A673 (cell line): ENCODE data around the gene NLRP5. TPM values are rescaled to one million over a fixed set of nuclear protein-coding genes. Genes with fewer than 3 reads are reported as not detected.

Source experiments
- BruUV-seq: library from RNA; stranded (reverse); fragments of 400-500 nt; replicated peaks from 2 replicates; lab custom pipeline; 2021; lab: Mats Ljungman, UMichigan
- CTCF ChIA-PET: fragments of 300-600 bp; sonication (Branson Sonifier 250); formaldehyde crosslinking; loops from one replicate; lab custom pipeline; 2022; ENCODE audit warnings: antibody characterized with exemption; lab: Charles Lee
- POLR2A ChIA-PET: fragments of 300-600 bp; sonication (Branson Sonifier 250); formaldehyde crosslinking; loops from one replicate; lab custom pipeline; 2022; ENCODE audit warnings: antibody characterized with exemption; ENCODE audit not compliant: low non-redundant PET; lab: Charles Lee
- DNase-seq: peaks from one replicate; pipeline ENCODE4 v3.0.0-alpha.2; 2015; ENCODE audit warnings: low spot score
- H3K27ac ChIP-seq: fragments of 200-600 bp; sonication (generic); 2 replicates; pipeline ENCODE4 v1.5.1; 2016; ENCODE audit warnings: mixed run types, low read depth, mild to moderate bottlenecking, mixed read lengths, antibody characterized with exemption, low read length; ENCODE audit not compliant: poor library complexity, severe bottlenecking
- H3K27me3 ChIP-seq: fragments of 200-600 bp; sonication (generic); replicated peaks from 2 replicates; pipeline ENCODE4 v1.6.1; 2017; ENCODE audit warnings: mixed run types, low read depth, mild to moderate bottlenecking, mixed read lengths, antibody characterized with exemption, low read length; ENCODE audit not compliant: insufficient read depth, poor library complexity
- H3K36me3 ChIP-seq: fragments of 200-600 bp; sonication (generic); 2 replicates; pipeline ENCODE4 v1.6.1; 2016; ENCODE audit warnings: mixed run types, mild to moderate bottlenecking, mixed read lengths, antibody characterized with exemption, low read length; ENCODE audit not compliant: insufficient read depth, poor library complexity, severe bottlenecking
- H3K4me1 ChIP-seq: fragments of 200-600 bp; sonication (generic); 2 replicates; pipeline ENCODE4 v1.6.1; 2017; ENCODE audit warnings: mixed run types, mild to moderate bottlenecking, mixed read lengths, antibody characterized with exemption, low read length; ENCODE audit not compliant: insufficient read depth, poor library complexity, severe bottlenecking
- H3K4me3 ChIP-seq: fragments of 200-600 bp; sonication (generic); 2 replicates; pipeline ENCODE4 v1.5.1; 2016; ENCODE audit warnings: low read depth, mixed run types, mild to moderate bottlenecking, mixed read lengths, low read length; ENCODE audit not compliant: poor library complexity, severe bottlenecking
- H3K9me3 ChIP-seq: fragments of 200-600 bp; sonication (generic); 2 replicates; pipeline ENCODE4 v1.6.1; 2016; ENCODE audit warnings: mixed run types, low read depth, mild to moderate bottlenecking, mixed read lengths, antibody characterized with exemption, low read length; ENCODE audit not compliant: poor library complexity, severe bottlenecking
- CTCF ChIP-seq: fragments of 300-800, 200-600 bp; sonication (generic); conservative IDR thresholded peaks from 2 replicates; pipeline ENCODE4 v1.5.1; 2017; ENCODE audit warnings: low read depth, mild to moderate bottlenecking, antibody characterized with exemption, low read length, moderate library complexity, mixed read lengths
- EZH2 ChIP-seq: fragments of 200-600 bp; sonication (generic); IDR thresholded peaks from 2 replicates; pipeline ENCODE4 v1.6.1; 2017; ENCODE audit warnings: borderline replicate concordance, low read depth, mild to moderate bottlenecking, mixed read lengths, antibody characterized with exemption, low read length; ENCODE audit not compliant: poor library complexity, severe bottlenecking
- intact Hi-C: fragments of 100-400 bp; cut with micrococcal nuclease; formaldehyde crosslinking; loops from one replicate; pipeline ENCODE4 v1.10.0; 2022; ENCODE audit not compliant: unreplicated experiment
- total RNA-seq: library from RNA; stranded (reverse); gene quantifications from 2 replicates; pipeline ENCODE4 v1.2.3, GENCODE V29; 2021

NLRP5 gene
- total RNA-seq, 1 experiment from 2014 or later = not detected

- H3K4me1 ChIP-seq = peaks cover 10% of the 10 kb centered on the region
- H3K27ac ChIP-seq = peak overlapping the region; percentile 37
- no peak for TF ChIP-seq EZH2
- TF ChIP-seq CTCF = no peak
- DNase-seq = peak; percentile 52
- no peaks in the 10 kb centered on the region for H3K36me3 ChIP-seq
- intact Hi-C loops = no loop called here
- no peak overlapping the region for H3K4me3 ChIP-seq
- H3K27me3 ChIP-seq = no peaks in the 10 kb centered on the region
- no TSS peak for BruUV-seq
- ChIA-PET POLR2A (no interaction called here), CTCF (interaction anchor here (0.9 kb wide), 1 partner anchor 14 kb away, joined by 3 read pairs; no protein-coding TSS in a partner anchor)
- H3K9me3 ChIP-seq = no peaks in the 10 kb centered on the region
Measured at GRCh38 chr19:56091066-56091490, 104.5 kb downstream of the NLRP5 start.

GRCh38 chr19:56091751-56092546, 105.4 kb downstream of the NLRP5 start:
- BruUV-seq = no TSS peak
- POLR2A ChIA-PET = no interaction called here
- no peak for DNase-seq
- Histone ChIP-seq H3K4me3 (no peak overlapping the region), H3K9me3 (no peaks in the 10 kb centered on the region), H3K4me1 (peaks cover 10% of the 10 kb centered on the region), H3K27ac (peak overlapping the region; percentile 37), H3K27me3 (no peaks in the 10 kb centered on the region), H3K36me3 (no peaks in the 10 kb centered on the region)
- CTCF ChIA-PET = interaction anchor here (0.9 kb wide), 1 partner anchor 13 kb away, joined by 3 read pairs; no protein-coding TSS in a partner anchor
- no peak for TF ChIP-seq EZH2
- no peak for TF ChIP-seq CTCF
- intact Hi-C loops = no loop called here

DNA sequence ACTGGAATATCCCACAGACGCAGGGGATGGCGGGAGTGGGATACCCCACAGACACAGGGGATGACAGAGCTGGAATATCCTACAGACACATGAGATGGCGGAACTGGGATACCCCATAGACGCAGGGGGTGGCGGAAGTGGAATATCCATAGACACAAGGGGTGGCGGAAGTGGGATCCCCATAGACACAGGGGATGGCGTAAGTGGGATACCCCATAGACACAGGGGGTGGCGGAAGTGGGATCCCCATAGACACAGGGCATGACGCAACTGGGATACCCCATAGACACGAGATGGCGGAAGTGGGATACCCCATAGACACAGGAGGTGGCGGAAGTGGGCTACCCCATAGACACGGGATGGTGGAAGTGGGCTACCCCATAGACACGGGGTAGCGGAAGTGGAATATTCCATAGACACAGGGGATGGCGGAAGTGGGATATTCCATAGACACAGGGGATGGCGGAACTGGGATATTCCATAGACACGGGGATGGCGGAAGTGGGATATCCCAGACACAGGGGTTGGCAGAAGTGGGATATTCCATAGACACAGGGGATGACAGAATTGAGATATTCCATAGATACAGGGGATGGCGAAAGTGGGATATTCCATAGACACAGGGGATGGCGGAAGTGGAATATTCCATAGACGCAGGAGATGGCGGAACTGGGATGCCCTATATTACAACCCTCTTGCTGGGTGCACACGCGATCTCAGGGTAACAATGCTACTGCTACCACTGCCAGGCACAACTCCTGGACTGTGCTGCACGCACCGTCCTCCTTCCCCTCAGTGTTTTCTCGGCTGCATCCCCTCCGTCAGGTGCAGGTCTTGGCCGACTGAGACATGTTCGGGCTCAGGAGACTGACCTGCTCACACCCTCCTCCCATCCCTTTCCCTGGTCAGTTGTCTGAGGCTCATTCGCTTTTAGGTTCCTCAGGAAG, 106.4 kb downstream of the NLRP5 start:
- TF ChIP-seq CTCF = no peak
- no peak for TF ChIP-seq EZH2
- no peaks in the 10 kb centered on the region for H3K27me3 ChIP-seq
- no peaks in the 10 kb centered on the region for H3K36me3 ChIP-seq
- CTCF ChIA-PET = no interaction called here
- H3K4me1 ChIP-seq = peaks cover 10% of the 10 kb centered on the region
- BruUV-seq = no TSS peak
- intact Hi-C loops = no loop called here
- POLR2A ChIA-PET = no interaction called here
- H3K9me3 ChIP-seq = no peaks in the 10 kb centered on the region
- no peak for DNase-seq
- no peak overlapping the region for H3K27ac ChIP-seq
- H3K4me3 ChIP-seq = no peak overlapping the region
